GM21381 (cell line): ENCODE data around the gene NUDT21.
"Not testable (repeated sequence)": the region's sequence is repeated elsewhere in the genome, so short reads cannot be mapped to it uniquely, and the experiment has no call there.

Experiments
- ATAC-seq: cut with Tn5 transposase; IDR thresholded peaks from one replicate; pipeline ENCODE4 v1.9.1; 2021; ENCODE audit warnings: mild to moderate bottlenecking, moderate library complexity; ENCODE audit not compliant: unreplicated experiment

The NUDT21 gene

GRCh38 chr16:56420613-56421012 is 30.5 kb downstream of the NUDT21 start:
- no peak for ATAC-seq

GRCh38 chr16:56419740-56420548 is 31.2 kb downstream of the NUDT21 start:
- ATAC-seq = no peak

- ATAC-seq = no peak
Measured at GRCh38 chr16:56417138-56417537, 34.0 kb downstream of the NUDT21 start.

GRCh38 chr16:56415875-56416274 is 35.3 kb downstream of the NUDT21 start:
- no peak for ATAC-seq

GRCh38 chr16:56414366-56414765 is 36.8 kb downstream of the NUDT21 start:
- no peak for ATAC-seq

GRCh38 chr16:56413381-56413780 is 37.8 kb downstream of the NUDT21 start:
- no peak for ATAC-seq

GRCh38 chr16:56411624-56412023 is 39.5 kb downstream of the NUDT21 start:
- ATAC-seq = no peak

- ATAC-seq = no peak
Measured at GRCh38 chr16:56411123-56411522, 40.0 kb downstream of the NUDT21 start.

GRCh38 chr16:56409195-56409594 is 41.9 kb downstream of the NUDT21 start:
- ATAC-seq = no peak

- ATAC-seq = no peak
Measured at GRCh38 chr16:56408379-56409098, 42.6 kb downstream of the NUDT21 start.

- no peak for ATAC-seq
Measured at GRCh38 chr16:56405977-56406672, 45.0 kb downstream of the NUDT21 start.

- no peak for ATAC-seq
Measured at GRCh38 chr16:56401482-56401881, 49.6 kb downstream of the NUDT21 start.

- ATAC-seq = no peak
Measured at GRCh38 chr16:56400458-56400857, 50.7 kb downstream of the NUDT21 start.

GRCh38 chr16:56399486-56399885 is 51.6 kb downstream of the NUDT21 start:
- ATAC-seq = no peak

GRCh38 chr16:56399047-56399446 is 52.1 kb downstream of the NUDT21 start:
- ATAC-seq = no peak

GRCh38 chr16:56396724-56397123 is 54.4 kb downstream of the NUDT21 start:
- ATAC-seq = not testable (repeated sequence)

- ATAC-seq = no peak
Measured at GRCh38 chr16:56389554-56389953, 61.6 kb downstream of the NUDT21 start.

- no peak for ATAC-seq
Measured at GRCh38 chr16:56388209-56388608, 62.9 kb downstream of the NUDT21 start.

GRCh38 chr16:56387396-56387795 is 63.7 kb downstream of the NUDT21 start:
- no peak for ATAC-seq

GRCh38 chr16:56384074-56384721 is 66.9 kb downstream of the NUDT21 start:
- no peak for ATAC-seq

GRCh38 chr16:56382901-56383355 is 68.2 kb downstream of the NUDT21 start:
- no peak for ATAC-seq
